ENCODE data around the gene ZNF423. TPM values are rescaled to one million over a fixed set of nuclear protein-coding genes. Genes with fewer than 3 reads are reported as not detected.

Gene ZNF423
- total RNA-seq, 1 donor from 2014 or later = 19.8 TPM

- no peak overlapping the region for H3K4me3 Mint-ChIP-seq
- H3K4me1 Mint-ChIP-seq = peaks cover 40% of the 10 kb centered on the region
These were observed 6.2 kb downstream of the ZNF423 start for GRCh38 chr16:49849754-49850108.

GRCh38 chr16:49849037-49849753 is 6.7 kb downstream of the ZNF423 start:
- Mint-ChIP-seq H3K27me3 (ENCODE audit: low read depth) (no peaks in the 10 kb centered on the region), H3K36me3 (no peaks in the 10 kb centered on the region), H3K4me3 (no peak overlapping the region), H3K4me1 (peaks cover 36% of the 10 kb centered on the region), H3K9me3 (no peaks in the 10 kb centered on the region), H3K27ac (no peak overlapping the region)
- no peak for TF ChIP-seq CTCF (IDR thresholded peaks at IDR 0.05; ENCODE audit: unreplicated experiment)
- no peak for DNase-seq (ENCODE audit: low spot score in 2 of 2, unreplicated experiment in 2 of 2)

More at GRCh38 chr16:49849754-49850108, 6.2 kb downstream of the ZNF423 start:
- DNase-seq (ENCODE audit: low spot score in 2 of 2, unreplicated experiment in 2 of 2) = no peak
- Mint-ChIP-seq H3K36me3 (no peaks in the 10 kb centered on the region), H3K9me3 (no peaks in the 10 kb centered on the region), H3K27ac (no peak overlapping the region), H3K27me3 (ENCODE audit: low read depth) (no peaks in the 10 kb centered on the region)
- TF ChIP-seq CTCF (IDR thresholded peaks at IDR 0.05; ENCODE audit: unreplicated experiment) = no peak

GRCh38 chr16:49848530-49848929 is 7.4 kb downstream of the ZNF423 start:
- Mint-ChIP-seq H3K4me3 (no peak overlapping the region), H3K27me3 (ENCODE audit: low read depth) (no peaks in the 10 kb centered on the region), H3K4me1 (peaks cover 30% of the 10 kb centered on the region), H3K27ac (no peak overlapping the region), H3K36me3 (no peaks in the 10 kb centered on the region), H3K9me3 (no peaks in the 10 kb centered on the region)
- no peak for DNase-seq (ENCODE audit: low spot score in 2 of 2, unreplicated experiment in 2 of 2)
- no peak for TF ChIP-seq CTCF (IDR thresholded peaks at IDR 0.05; ENCODE audit: unreplicated experiment)

GRCh38 chr16:49846800-49847199 is 9.1 kb downstream of the ZNF423 start:
- Mint-ChIP-seq H3K27ac (no peak overlapping the region), H3K36me3 (no peaks in the 10 kb centered on the region), H3K9me3 (no peaks in the 10 kb centered on the region), H3K4me3 (no peak overlapping the region), H3K27me3 (ENCODE audit: low read depth) (no peaks in the 10 kb centered on the region), H3K4me1 (peaks cover 14% of the 10 kb centered on the region)
- no peak for TF ChIP-seq CTCF (IDR thresholded peaks at IDR 0.05; ENCODE audit: unreplicated experiment)
- no peak for DNase-seq (ENCODE audit: low spot score in 2 of 2, unreplicated experiment in 2 of 2)

GRCh38 chr16:49844359-49844758 is 11.6 kb downstream of the ZNF423 start:
- Mint-ChIP-seq H3K4me1 (peaks cover 4% of the 10 kb centered on the region), H3K27me3 (ENCODE audit: low read depth) (no peaks in the 10 kb centered on the region), H3K27ac (no peak overlapping the region), H3K9me3 (no peaks in the 10 kb centered on the region), H3K4me3 (no peak overlapping the region), H3K36me3 (no peaks in the 10 kb centered on the region)
- no peak for TF ChIP-seq CTCF (IDR thresholded peaks at IDR 0.05; ENCODE audit: unreplicated experiment)
- no peak for DNase-seq (ENCODE audit: low spot score in 2 of 2, unreplicated experiment in 2 of 2)
